ENCODE results near the gene TRAPPC5.

The TRAPPC5 gene

GRCh38 chr19:7680606-7681339 is at the start of gene TRAPPC5:
Gene TRAPPC5, plus strand, starts transcription at chr19:7680833. Its CDS starts 1,421 bp downstream, at chr19:7682254.
- peak; percentile 89 to 91 for DNase-seq

GRCh38 chr19:7631577-7631976 is 49.1 kb upstream of the TRAPPC5 start:
- no peak for DNase-seq

GRCh38 chr19:7632340-7633203 is 48.1 kb upstream of the TRAPPC5 start:
- DNase-seq, result no peak

- DNase-seq, result no peak
Measured at GRCh38 chr19:7633698-7634097, 46.9 kb upstream of the TRAPPC5 start, which contains the start of gene PCP2. Gene PCP2, minus strand, starts transcription at chr19:7633719. Its CDS starts 262 bp downstream, at chr19:7633457.

DNA sequence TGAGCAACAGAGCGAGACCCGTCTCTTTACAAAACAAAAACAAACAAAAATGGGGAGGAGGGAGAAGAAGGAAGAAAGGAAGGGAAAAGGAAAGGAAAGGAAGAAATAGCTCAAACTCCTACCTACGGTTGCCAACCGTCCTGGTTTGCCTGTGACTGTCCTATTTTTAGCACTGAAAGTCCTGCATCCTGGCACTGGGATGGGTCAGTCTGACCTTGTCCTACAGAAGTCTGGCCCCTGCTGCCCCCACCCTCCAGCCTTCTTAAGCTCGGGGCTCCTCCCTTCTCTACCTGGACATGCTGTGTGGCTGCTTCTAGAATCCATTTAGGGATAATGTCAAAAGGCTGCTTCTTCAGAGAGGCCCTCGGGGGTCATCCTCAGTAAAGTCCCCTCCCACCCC is 45.0 kb upstream of the TRAPPC5 start:
- DNase-seq, result no peak

DNA sequence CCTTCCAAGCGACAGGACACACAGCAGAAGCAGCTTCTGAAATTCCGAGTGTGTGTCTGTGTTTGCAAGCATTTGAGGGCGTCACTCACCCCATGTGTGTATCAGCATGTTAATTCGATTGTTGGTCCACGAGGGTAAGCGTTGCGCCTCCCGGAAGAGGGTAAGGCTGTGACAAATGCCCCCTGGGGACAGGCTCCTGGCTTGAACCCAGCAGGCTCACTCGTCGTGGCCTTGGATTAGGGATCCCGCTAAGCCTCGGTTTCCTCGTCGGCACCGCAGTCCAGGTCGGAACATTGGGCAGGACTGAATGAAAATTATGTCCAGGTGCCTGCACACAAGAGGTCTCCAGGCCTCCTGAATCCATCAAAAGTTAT is 44.3 kb upstream of the TRAPPC5 start:
- no peak for DNase-seq

- DNase-seq, result peak; percentile 92 to 96
Measured at GRCh38 chr19:7636691-7637373, 43.8 kb upstream of the TRAPPC5 start, which contains the start of gene STXBP2. Gene STXBP2, plus strand, starts transcription at chr19:7637110. Its CDS starts 40 bp downstream, at chr19:7637150.

DNA sequence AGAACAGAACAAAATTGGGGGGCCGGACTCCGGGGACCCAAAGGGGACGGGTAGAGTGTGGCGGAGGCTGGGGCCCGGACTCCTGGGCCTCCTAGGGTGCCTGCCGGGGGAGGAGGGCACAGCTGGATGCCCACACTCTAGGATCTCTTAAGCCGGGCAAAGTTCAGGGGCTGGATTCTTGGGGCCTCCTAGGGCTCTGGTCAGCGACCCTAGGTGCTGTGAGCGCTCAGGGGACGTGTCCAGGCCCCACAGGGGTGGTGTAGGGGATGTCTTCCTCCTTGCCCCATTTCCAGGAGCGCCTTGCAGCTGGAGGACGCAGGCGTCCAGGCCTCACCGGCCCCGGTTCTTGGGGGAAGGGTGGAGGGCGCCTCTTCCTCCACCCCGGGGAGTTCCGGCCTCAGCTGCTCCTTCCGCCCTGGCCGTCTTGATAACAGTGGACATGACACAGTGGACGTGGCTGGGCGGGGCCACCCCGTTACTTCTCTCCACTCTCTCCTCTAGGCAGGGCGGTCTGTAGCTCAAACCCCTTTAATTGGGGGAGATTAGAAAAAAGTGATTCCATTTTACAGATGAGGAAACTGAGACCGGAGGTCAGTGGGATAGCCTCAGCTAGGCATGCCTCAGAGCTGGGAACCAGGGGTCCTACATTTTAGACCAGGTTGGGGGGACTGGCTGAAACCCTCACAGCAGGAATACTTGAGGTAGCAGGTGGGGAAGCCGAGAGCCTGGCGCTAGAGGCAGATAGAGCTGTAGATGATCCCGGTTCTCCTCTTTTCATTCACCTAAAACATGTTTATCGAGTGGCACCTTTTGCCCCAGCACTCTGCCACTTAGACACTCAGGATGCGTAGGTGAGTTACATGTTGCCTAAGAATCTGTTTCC is 43.0 kb upstream of the TRAPPC5 start:
- peak; percentile 37 to 51 for DNase-seq

- DNase-seq, result no peak
Measured at GRCh38 chr19:7638802-7639465, 41.7 kb upstream of the TRAPPC5 start.

GRCh38 chr19:7639863-7640348 is 40.7 kb upstream of the TRAPPC5 start:
- no peak for DNase-seq

GRCh38 chr19:7640803-7641202 is 39.8 kb upstream of the TRAPPC5 start:
- DNase-seq, result no peak

GRCh38 chr19:7641290-7642276 is 39.0 kb upstream of the TRAPPC5 start:
- no peak for DNase-seq

DNA sequence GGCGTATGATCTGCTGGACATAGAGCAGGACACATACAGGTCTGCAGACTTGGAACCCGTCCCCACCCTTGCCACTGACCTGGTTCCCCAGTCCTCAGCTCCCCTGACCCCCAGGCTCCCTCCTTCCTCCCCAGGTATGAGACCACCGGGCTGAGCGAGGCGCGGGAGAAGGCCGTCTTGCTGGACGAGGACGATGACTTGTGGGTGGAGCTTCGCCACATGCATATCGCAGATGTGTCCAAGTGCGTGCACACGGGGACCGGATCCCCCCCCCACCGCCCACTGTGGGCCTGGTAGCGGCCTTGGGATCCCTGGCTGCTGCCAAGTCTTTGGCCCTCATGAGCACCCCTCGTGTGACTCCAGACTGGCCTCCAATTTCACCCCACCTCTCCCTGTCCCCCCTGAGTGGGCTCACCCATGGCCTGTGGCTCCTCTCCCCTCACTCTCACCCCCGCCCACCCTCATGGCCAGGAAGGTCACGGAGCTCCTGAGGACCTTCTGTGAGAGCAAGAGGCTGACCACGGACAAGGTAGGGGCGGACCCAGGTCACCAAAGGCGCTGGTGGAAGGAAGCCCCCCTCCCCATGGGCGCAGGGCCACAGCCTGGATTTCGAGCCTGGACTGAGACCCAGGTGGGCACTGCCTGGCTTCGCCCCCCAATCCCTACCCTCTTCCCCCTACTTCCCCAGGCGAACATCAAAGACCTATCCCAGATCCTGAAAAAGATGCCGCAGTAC is 38.2 kb upstream of the TRAPPC5 start:
- no peak for DNase-seq

DNA sequence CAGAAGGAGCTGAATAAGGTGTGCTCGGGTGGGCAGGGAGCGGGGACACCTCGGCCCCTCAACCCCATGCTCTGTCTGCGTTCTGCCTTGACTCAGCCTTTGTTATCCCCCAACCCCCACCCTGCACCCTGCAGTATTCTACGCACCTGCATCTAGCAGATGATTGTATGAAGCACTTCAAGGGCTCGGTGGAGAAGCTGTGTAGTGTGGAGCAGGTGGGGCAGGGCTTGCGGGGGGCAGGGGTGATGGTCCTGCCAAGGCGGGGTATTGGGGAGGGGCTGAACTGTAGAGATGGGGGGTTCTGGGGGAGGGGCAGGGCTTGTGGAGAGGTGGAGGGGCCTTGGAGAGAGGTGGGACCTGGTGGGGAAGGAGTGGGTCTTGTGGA is 37.6 kb upstream of the TRAPPC5 start:
- DNase-seq, result no peak

- peak; percentile 25 to 42 for DNase-seq
Measured at GRCh38 chr19:7643629-7644549, 36.7 kb upstream of the TRAPPC5 start.

DNA sequence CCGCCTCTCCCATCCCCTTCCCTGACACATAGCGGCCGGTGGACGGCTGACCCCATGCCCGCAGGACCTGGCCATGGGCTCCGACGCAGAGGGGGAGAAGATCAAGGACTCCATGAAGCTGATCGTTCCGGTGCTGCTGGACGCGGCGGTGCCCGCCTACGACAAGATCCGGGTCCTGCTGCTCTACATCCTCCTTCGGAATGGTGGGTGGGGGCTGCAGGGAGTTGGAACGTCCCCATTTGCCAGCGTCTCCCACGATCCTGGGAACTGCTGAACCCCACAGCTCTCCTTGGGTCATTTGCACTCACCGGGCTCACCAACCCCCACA is 36.1 kb upstream of the TRAPPC5 start:
- no peak for DNase-seq

DNA sequence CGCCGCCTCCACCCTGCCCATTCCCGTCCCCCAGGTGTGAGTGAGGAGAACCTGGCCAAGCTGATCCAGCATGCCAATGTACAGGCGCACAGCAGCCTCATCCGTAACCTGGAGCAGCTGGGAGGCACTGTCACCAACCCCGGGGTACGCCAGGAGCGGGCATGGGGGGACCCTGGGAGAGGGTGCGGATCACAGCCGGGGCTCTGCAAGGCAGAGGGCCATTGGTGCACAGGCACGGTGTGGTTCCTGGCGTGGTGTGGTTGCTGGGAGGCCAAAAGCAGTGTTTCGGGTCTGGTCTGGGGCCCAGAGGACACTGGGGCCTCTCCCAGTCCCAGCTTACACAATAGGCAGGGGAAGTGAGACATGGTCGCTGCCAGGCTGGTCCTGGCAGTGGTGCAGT is 35.5 kb upstream of the TRAPPC5 start:
- DNase-seq, result no peak

DNA sequence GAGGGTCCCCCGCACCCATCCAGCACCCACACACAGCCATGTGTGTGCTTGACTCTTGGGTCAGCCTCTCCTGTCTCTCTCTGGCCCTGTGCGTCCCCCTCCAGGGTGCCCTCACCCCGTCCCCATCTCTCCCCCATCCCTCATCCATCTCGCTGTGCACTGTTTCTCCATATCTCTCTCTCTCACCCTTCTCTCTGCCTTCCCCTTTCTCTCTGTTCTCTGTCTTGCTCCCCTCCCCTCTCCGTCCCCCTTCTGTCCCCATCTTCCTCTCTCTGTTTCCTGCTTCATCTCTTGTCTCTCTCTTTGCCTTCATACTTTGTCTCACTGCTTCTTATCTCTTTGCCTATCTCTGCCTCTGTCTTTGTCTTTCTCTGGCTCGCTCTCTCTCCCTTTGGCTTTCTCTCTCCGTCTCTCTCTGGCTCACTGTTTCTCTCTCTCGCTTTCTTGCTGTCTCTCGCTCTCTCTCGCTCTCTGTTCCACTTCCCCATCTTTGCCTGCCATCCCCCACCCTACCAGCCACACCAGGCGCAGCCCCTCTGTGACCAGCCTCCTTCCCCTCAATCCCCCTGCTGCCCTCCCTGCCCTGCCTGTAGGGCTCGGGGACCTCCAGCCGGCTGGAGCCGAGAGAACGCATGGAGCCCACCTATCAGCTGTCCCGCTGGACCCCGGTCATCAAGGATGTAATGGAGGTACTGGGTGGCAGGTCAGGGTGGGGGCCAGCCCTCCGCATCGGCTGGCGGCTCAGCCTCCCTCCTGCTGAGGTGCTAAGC is 34.8 kb upstream of the TRAPPC5 start:
- DNase-seq, result no peak
